H1 (cell line): ENCODE results near the gene CCDC28A. TPM values are rescaled to one million over a fixed set of nuclear protein-coding genes. Genes with fewer than 3 reads are reported as not detected.

Experiments
- CTCF ChIA-PET: fragments of 300-600 bp; sonication (Branson Sonifier 250); formaldehyde crosslinking; loops from one replicate; lab custom pipeline; 2021; ENCODE audit not compliant: partially characterized antibody; lab: Charles Lee
- POLR2A ChIA-PET: fragments of 300-600 bp; sonication (Branson Sonifier 250); formaldehyde crosslinking; loops from one replicate; lab custom pipeline; 2021; ENCODE audit warnings: inconsistent platforms; ENCODE audit not compliant: partially characterized antibody; lab: Charles Lee
- DNase-seq, 2 experiments: peaks; one replicate each; pipeline versions ENCODE4 v3.0.0 to v3.0.0-alpha.2; 2010 to 2022; ENCODE audit warnings: low spot score in 2 of 2, low read depth in 1 of 2, mixed read lengths in 1 of 2
- FAIRE-seq: peaks from 2 replicates; lab custom pipeline; 2011; peaks lifted over from hg19 to GRCh38; lab: Jason Lieb, UNC
- H2AFZ ChIP-seq: 2 replicates; pipeline ENCODE4 v1.8.1; 2012; ENCODE audit warnings: low read length, inconsistent platforms
- H2AK5ac ChIP-seq: 2 replicates; pipeline ENCODE4 v1.6.1; 2013; ENCODE audit warnings: low read depth, low read length
- H2BK120ac ChIP-seq: replicated peaks from 2 replicates; pipeline ENCODE3; 2013; ENCODE audit warnings: low read depth, low read length, inconsistent platforms
- H2BK12ac ChIP-seq: 2 replicates; pipeline ENCODE4 v1.6.1; 2013; ENCODE audit warnings: low read depth, low read length
- H2BK15ac ChIP-seq: 2 replicates; pipeline ENCODE4 v1.6.1; 2013; ENCODE audit warnings: low read length
- H2BK20ac ChIP-seq: 2 replicates; pipeline ENCODE4 v1.6.1; 2013; ENCODE audit warnings: low read length
- H2BK5ac ChIP-seq: 2 replicates; pipeline ENCODE4 v1.6.1; 2013; ENCODE audit warnings: low read depth, low read length
- H3K14ac ChIP-seq: 2 replicates; pipeline ENCODE4 v1.6.1; 2013; ENCODE audit warnings: inconsistent platforms; ENCODE audit not compliant: insufficient read length
- H3K18ac ChIP-seq: 2 replicates; pipeline ENCODE4 v1.6.1; 2013; ENCODE audit warnings: low read length; ENCODE audit errors: extremely low read depth
- H3K23ac ChIP-seq: 2 replicates; pipeline ENCODE4 v1.6.1; 2013; ENCODE audit warnings: inconsistent platforms; ENCODE audit not compliant: insufficient read length
- H3K23me2 ChIP-seq: 2 replicates; pipeline ENCODE4 v1.6.1; 2013; ENCODE audit warnings: low read depth, low read length
- H3K27ac ChIP-seq: 2 replicates; pipeline ENCODE4 v1.6.1; 2011; ENCODE audit warnings: low read depth, low read length, inconsistent platforms
- H3K27me3 ChIP-seq, 4 experiments: replicated peaks in 1 of 4; 1 replicate in 1 of 4; 2 replicates in 3 of 4; pipeline versions ENCODE4 v1.6.1 to v1.8.1; 2011 to 2013; ENCODE audit warnings: low read length in 3 of 4, mild to moderate bottlenecking in 3 of 4, inconsistent platforms in 2 of 4, mixed read lengths in 2 of 4, moderate library complexity in 1 of 4; ENCODE audit not compliant: control insufficient read depth in 3 of 4, insufficient read depth in 3 of 4; ENCODE audit errors: extremely low read depth in 1 of 4
- H3K36me3 ChIP-seq, 4 experiments: 2 replicates each; pipeline versions ENCODE4 v1.6.1 to v1.8.1; 2011 to 2013; ENCODE audit warnings: mild to moderate bottlenecking in 4 of 4, low read length in 3 of 4, moderate library complexity in 2 of 4, control low read depth in 1 of 4, inconsistent platforms in 1 of 4; ENCODE audit not compliant: insufficient read depth in 4 of 4, control insufficient read depth in 2 of 4
- H3K4ac ChIP-seq: replicated peaks from 2 replicates; pipeline ENCODE3; 2013; ENCODE audit warnings: low read length, low read depth, mixed read lengths, inconsistent platforms; ENCODE audit not compliant: insufficient read length
- H3K4me1 ChIP-seq, 4 experiments: replicated peaks in 1 of 4; 1 replicate in 1 of 4; 2 replicates in 3 of 4; pipeline versions ENCODE4 v1.6.1 to v1.8.1; 2011 to 2013; ENCODE audit warnings: low read length in 3 of 4, inconsistent platforms in 2 of 4, mixed read lengths in 1 of 4; ENCODE audit not compliant: insufficient read depth in 4 of 4, control insufficient read depth in 3 of 4
- H3K4me2 ChIP-seq, 2 experiments: 2 replicates each; pipeline versions ENCODE4 v1.6.1 to v1.8.1; 2011 to 2013; ENCODE audit warnings: low read depth in 2 of 2, low read length in 2 of 2, control low read depth in 1 of 2, inconsistent platforms in 1 of 2, mild to moderate bottlenecking in 1 of 2; ENCODE audit not compliant: insufficient read depth in 1 of 2
- H3K4me3 ChIP-seq, 4 experiments: fragments of 200-600, 300-600 bp in 1 of 4; sonication (generic), shearing (Covaris generic), sonication (Bioruptor Twin) in 1 of 4; 2 replicates each; pipeline versions ENCODE4 v1.5.1 to v1.8.1; 2011 to 2016; ENCODE audit warnings: low read length in 4 of 4, low read depth in 3 of 4, control low read depth in 2 of 4, inconsistent platforms in 2 of 4, mild to moderate bottlenecking in 2 of 4, mixed read lengths in 1 of 4, moderate library complexity in 1 of 4; ENCODE audit not compliant: insufficient read depth in 2 of 4; ENCODE audit errors: extremely low read depth in 1 of 4
- H3K56ac ChIP-seq: replicated peaks from 2 replicates; pipeline ENCODE3; 2013; ENCODE audit warnings: low read depth, mild to moderate bottlenecking, mixed read lengths, low read length, inconsistent platforms; ENCODE audit not compliant: insufficient read length
- H3K79me1 ChIP-seq: 2 replicates; pipeline ENCODE4 v1.6.1; 2013; ENCODE audit warnings: low read depth, low read length, control low read depth
- H3K79me2 ChIP-seq, 2 experiments: 2 replicates each; pipeline versions ENCODE4 v1.6.1 to v1.8.1; 2012 to 2013; ENCODE audit warnings: low read length in 2 of 2, mild to moderate bottlenecking in 2 of 2, inconsistent platforms in 1 of 2; ENCODE audit not compliant: insufficient read depth in 2 of 2, control insufficient read depth in 1 of 2
- H3K9ac ChIP-seq, 4 experiments: replicated peaks in 1 of 4; 1 replicate in 1 of 4; 2 replicates in 3 of 4; pipeline versions ENCODE4 v1.6.1 to v1.8.1; 2011 to 2013; ENCODE audit warnings: low read depth in 3 of 4, low read length in 3 of 4, control low read depth in 2 of 4, mild to moderate bottlenecking in 2 of 4, moderate library complexity in 2 of 4, inconsistent platforms in 1 of 4; ENCODE audit errors: extremely low read depth in 1 of 4
- H3K9me3 ChIP-seq, 2 experiments: 2 replicates each; pipeline versions ENCODE4 v1.6.1 to v1.8.1; 2012 to 2013; ENCODE audit warnings: mild to moderate bottlenecking in 2 of 2, moderate library complexity in 2 of 2, control low read depth in 1 of 2, inconsistent platforms in 1 of 2, low read depth in 1 of 2, low read length in 1 of 2, mixed read lengths in 1 of 2; ENCODE audit not compliant: insufficient read depth in 2 of 2
- H4K20me1 ChIP-seq, 2 experiments: replicated peaks in 1 of 2; 2 replicates each; pipeline versions ENCODE3 to v1.8.1; 2011 to 2013; ENCODE audit warnings: inconsistent platforms in 2 of 2, low read length in 2 of 2, mild to moderate bottlenecking in 1 of 2; ENCODE audit not compliant: insufficient read depth in 2 of 2, control insufficient read depth in 1 of 2
- H4K5ac ChIP-seq: 2 replicates; pipeline ENCODE4 v1.6.1; 2013; ENCODE audit warnings: low read length, low read depth, mixed read lengths, inconsistent platforms; ENCODE audit not compliant: insufficient read length
- H4K8ac ChIP-seq: 2 replicates; pipeline ENCODE4 v1.8.0; 2013; ENCODE audit warnings: mild to moderate bottlenecking, moderate library complexity, low read length, inconsistent platforms; ENCODE audit not compliant: insufficient read depth; ENCODE audit errors: extremely low read depth
- H4K91ac ChIP-seq: replicated peaks from 2 replicates; pipeline ENCODE3; 2013; ENCODE audit warnings: low read length, mixed read lengths, inconsistent platforms; ENCODE audit not compliant: insufficient read length
- EP300 ChIP-seq, 2 experiments: IDR thresholded peaks; 1 replicate in 1 of 2; 2 replicates in 1 of 2; pipeline ENCODE4 v1.6.1; 2011 to 2012; ENCODE audit warnings: low read depth in 2 of 2, low read length in 2 of 2, mild to moderate bottlenecking in 2 of 2, borderline replicate concordance in 1 of 2, inconsistent platforms in 1 of 2, moderate library complexity in 1 of 2
- HDAC6 ChIP-seq: IDR thresholded peaks from one replicate; pipeline ENCODE4 v1.7.1; 2012; ENCODE audit warnings: low read depth, mild to moderate bottlenecking, inconsistent platforms, low read length, moderate library complexity
- JUND ChIP-seq: IDR thresholded peaks from 2 replicates; pipeline ENCODE4 v1.6.1; 2011; ENCODE audit warnings: mild to moderate bottlenecking, improper control_type of control experiment, low read length
- KDM4A ChIP-seq: IDR thresholded peaks from one replicate; pipeline ENCODE4 v1.7.1; 2012; ENCODE audit warnings: low read depth, mild to moderate bottlenecking, moderate library complexity, low read length, inconsistent platforms; ENCODE audit not compliant: severe bottlenecking
- POLR2AphosphoS5 ChIP-seq: IDR thresholded peaks from 2 replicates; pipeline ENCODE4 v1.6.1; 2011; ENCODE audit warnings: low read depth, low read length
- TAF1 ChIP-seq: IDR thresholded peaks from 2 replicates; pipeline ENCODE4 v1.6.1; 2011; ENCODE audit warnings: mild to moderate bottlenecking, low read depth, low read length
- TAF7 ChIP-seq: optimal IDR thresholded peaks from 2 replicates; pipeline ENCODE3; 2011; ENCODE audit warnings: low read depth, mild to moderate bottlenecking, inconsistent platforms, low read length, moderate library complexity, borderline replicate concordance
- TBP ChIP-seq: IDR thresholded peaks from 2 replicates; pipeline ENCODE4 v1.6.1; 2011; ENCODE audit warnings: low read depth, low read length, improper control_type of control experiment
- WGBS, 2 experiments: shearing (Covaris generic) in 1 of 2; methylation state at CpG; one replicate each; pipeline versions ENCODE4 v1.1.6 to v1.1.7; 2013 to 2015; ENCODE audit warnings: low lambda C conversion rate in 2 of 2, mixed read lengths in 2 of 2, inconsistent platforms in 1 of 2, low coverage in 1 of 2, missing lambda C conversion rate in 1 of 2; ENCODE audit not compliant: insufficient replicate concordance in 2 of 2, insufficient coverage in 1 of 2, insufficient read length in 1 of 2; ENCODE audit errors: extremely low coverage in 1 of 2, missing lambda C conversion rate in 1 of 2; 5-methylcytosine and 5-hydroxymethylcytosine counted together
- polyA plus RNA-seq, 7 experiments: library from polyadenylated mRNA; depleted of rRNA in 3 of 7; stranded (reverse) in 5 of 7; unstranded in 2 of 7; fragments of >200 nt in 5 of 7; fragments of 200-250 nt in 2 of 7; gene quantifications; 1 replicate in 5 of 7; 2 replicates in 1 of 7; 4 replicates in 1 of 7; pipeline versions ENCODE4 v1.2.1 to v1.2.3, GENCODE V29; 2011 to 2013; ENCODE audit warnings: missing spikeins in 2 of 7, mixed read lengths in 2 of 7
- total RNA-seq: library from RNA; stranded (reverse); fragmentation: NEBNext Ultra II Directional; extraction: Animal tissue kit (Norgen Biotek cat#: 25700); gene quantifications from 2 replicates; pipeline ENCODE4 v1.2.1, GENCODE V29; 2021

Gene CCDC28A
- total and polyA plus RNA-seq, 2 of the 8 experiments (the other 6 are each of a cell fraction or from before 2014, with no cell fraction given), result 9.6 to 12.1 TPM

DNA sequence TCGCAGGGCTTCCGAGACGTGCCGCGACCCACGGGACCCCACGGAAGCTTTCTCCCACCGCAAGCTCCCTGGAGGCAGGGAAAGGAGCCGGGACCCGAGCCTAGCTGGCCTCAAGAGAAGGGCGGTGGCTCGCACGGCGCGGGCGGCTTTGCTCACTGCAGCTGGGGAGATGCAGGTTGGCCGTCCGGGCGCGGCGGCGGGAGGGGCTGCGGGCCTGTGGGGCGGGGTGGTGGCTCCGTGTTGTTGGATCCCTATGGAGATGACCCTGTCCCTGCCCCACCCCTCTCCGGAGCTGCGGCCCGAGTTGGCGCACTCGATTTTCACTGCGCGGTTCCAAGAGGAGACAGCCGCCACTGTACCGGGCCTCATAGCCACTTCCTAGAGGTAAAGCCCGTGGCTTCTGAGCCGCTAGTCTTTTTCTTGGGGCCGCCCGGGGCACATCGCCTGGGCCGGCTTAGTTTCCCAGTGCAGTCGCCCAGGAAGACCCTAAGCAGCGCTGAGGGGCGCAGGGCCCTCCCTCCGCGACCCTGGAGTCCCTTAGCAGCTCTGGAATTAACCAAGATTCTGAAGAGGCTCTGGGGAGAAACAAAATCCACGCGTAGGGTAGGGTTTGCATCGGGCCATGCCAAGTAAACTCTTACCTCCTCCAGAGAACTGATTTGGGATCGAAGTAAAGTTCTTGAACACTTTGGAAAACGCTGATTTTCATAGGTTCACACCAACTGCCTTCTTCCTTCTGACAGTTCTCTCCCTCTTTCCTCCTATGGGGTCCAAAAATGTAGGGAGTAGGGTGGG lies 22.4 kb downstream of the CCDC28A start, which contains the start of gene ECT2L:
Gene ECT2L, plus strand, starts transcription at position 279 of the 795 bp plus-strand sequence. CDS start 17,188 bp downstream, outside the sequence.
- Histone ChIP-seq H4K91ac (peak within 1 kb of the TSS; percentile 84), H3K23ac (no peak within 1 kb of the TSS), H3K9ac (peak within 1 kb of the TSS in 2 of 4 experiments; percentile 45 to 57; a peak in 5 of 7 replicates), H3K14ac (no peak within 1 kb of the TSS), H3K79me1 (no peaks in the 10 kb centered on the region), H3K4me2 (peak within 1 kb of the TSS; percentile 50 to 70), H2BK5ac (no peak within 1 kb of the TSS), H4K20me1 (no peaks in the 10 kb centered on the region), H3K79me2 (no peaks in the 10 kb centered on the region), H4K5ac (no peak within 1 kb of the TSS), H4K8ac (peak within 1 kb of the TSS; percentile 90; the same call in 1 of the 2 replicates), H2BK20ac (no peak within 1 kb of the TSS), H3K4me3 (peak within 1 kb of the TSS; percentile 37 to 65 (median 55)), H2AK5ac (no peak within 1 kb of the TSS), H3K23me2 (peaks cover 8% of the 10 kb centered on the region), H2BK15ac (no peak within 1 kb of the TSS), H3K56ac (no peak within 1 kb of the TSS), H2AFZ (peak within 1 kb of the TSS; percentile 95; the same call in 1 of the 2 replicates), H3K27me3 (no peaks in the 10 kb centered on the region; a peak in 2 of 7 replicates), H3K27ac (no peak within 1 kb of the TSS), H3K4ac (peak within 1 kb of the TSS; percentile 21), H2BK12ac (no peak within 1 kb of the TSS), H3K36me3 (no peaks in the 10 kb centered on the region), H3K18ac (no peak within 1 kb of the TSS; the same call in 1 of the 2 replicates), H3K4me1 (no peaks in the 10 kb centered on the region; a peak in 1 of 7 replicates), H2BK120ac (no peak within 1 kb of the TSS), H3K9me3 (no peaks in the 10 kb centered on the region)
- DNase-seq (peak; percentile 46 to 89), FAIRE-seq (no peak)
- ChIA-PET POLR2A (interaction anchor here (1.0 to 1.7 kb wide), 3 partner anchors 15 to 232 kb away, joined by 3 to 4 read pairs (median 3); no protein-coding TSS in a partner anchor), CTCF (interaction anchor here (0.8 to 1.7 kb wide), 2 partner anchors 10 to 19 kb away, joined by 3 to 4 read pairs; no protein-coding TSS in a partner anchor)
- 11% methylated on average over 35 of the region's 50 CpGs; no CpG with 5 or more reads in 1 of the 2 experiments for WGBS, 2 experiments
- no peak for TF ChIP-seq HDAC6
- 0 out of 2 replicates have a peak, but pooled peaks have one; percentile 38 for TF ChIP-seq POLR2AphosphoS5
- peak; percentile 65 for TF ChIP-seq TAF1
- 0 out of 2 replicates have a peak, but pooled peaks have one; percentile 51 for TF ChIP-seq TBP
- no peak for TF ChIP-seq JUND
- TF ChIP-seq EP300 (IDR thresholded peaks at IDR 0.05; ENCODE audit: borderline replicate concordance in 1 of 2, low read depth in 2 of 2, low read length in 2 of 2), result no peak
- no peak for TF ChIP-seq TAF7
- peak; percentile 32 for TF ChIP-seq KDM4A
